ENCODE data around the gene PHYKPL. TPM values are rescaled to one million over a fixed set of nuclear protein-coding genes. Genes with fewer than 3 reads are reported as not detected.

Gene PHYKPL
- total RNA-seq, 2 donors from 2014 or later: 78.3 to 94.8 TPM

DNA sequence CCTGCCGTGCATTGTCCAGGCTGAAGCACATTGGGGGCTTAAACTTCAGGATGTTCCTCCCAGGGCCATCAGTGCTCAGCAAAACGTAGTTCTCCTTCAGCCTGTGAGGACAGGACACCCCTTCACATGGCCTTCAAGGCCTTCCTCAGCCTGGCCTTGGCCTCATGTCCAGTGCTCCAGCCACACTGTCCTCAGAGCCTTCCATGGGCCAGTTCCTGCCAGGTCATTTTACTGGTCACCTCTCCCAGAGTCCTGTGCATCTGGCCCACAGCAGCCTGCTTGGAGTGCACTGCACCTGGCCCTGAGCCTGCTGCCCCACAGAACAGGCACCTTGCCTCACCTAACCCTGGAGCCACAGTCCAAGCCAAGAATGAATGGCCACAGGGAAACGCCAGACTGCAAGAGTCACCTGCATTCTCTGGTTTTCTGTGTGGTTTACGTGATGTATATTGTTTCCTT is 19.6 kb downstream of the PHYKPL start:
- Histone ChIP-seq H3K27ac (no peak overlapping the region), H3K4me1 (ENCODE audit: control insufficient read depth in 1 of 2, low read depth in 2 of 2) (no peaks in the 10 kb centered on the region), H3K4me3 (no peak overlapping the region), H3K27me3 (replicated peaks; ENCODE audit: insufficient read depth) (no peaks in the 10 kb centered on the region), H3K36me3 (peaks cover 73% of the 10 kb centered on the region), H3K9me3 (no peaks in the 10 kb centered on the region)
- ATAC-seq (ENCODE audit: insufficient number of reproducible peaks, low FRiP score, low read depth): no peak
- no peak for TF ChIP-seq CTCF (IDR thresholded peaks at IDR 0.05)
- no peak for DNase-seq (ENCODE audit: low spot score)

- no peak for DNase-seq (ENCODE audit: low spot score)
- Histone ChIP-seq H3K4me3 (no peak overlapping the region), H3K9me3 (no peaks in the 10 kb centered on the region), H3K36me3 (peaks cover 73% of the 10 kb centered on the region), H3K27me3 (replicated peaks; ENCODE audit: insufficient read depth) (no peaks in the 10 kb centered on the region), H3K27ac (no peak overlapping the region), H3K4me1 (ENCODE audit: control insufficient read depth in 1 of 2, low read depth in 2 of 2) (peaks cover 0 to 5% of the 10 kb centered on the region in 2 donors)
- ATAC-seq (ENCODE audit: insufficient number of reproducible peaks, low FRiP score, low read depth): no peak
- no peak for TF ChIP-seq CTCF (IDR thresholded peaks at IDR 0.05)
These were observed 20.2 kb downstream of the PHYKPL start for GRCh38 chr5:178212241-178213002.

DNA sequence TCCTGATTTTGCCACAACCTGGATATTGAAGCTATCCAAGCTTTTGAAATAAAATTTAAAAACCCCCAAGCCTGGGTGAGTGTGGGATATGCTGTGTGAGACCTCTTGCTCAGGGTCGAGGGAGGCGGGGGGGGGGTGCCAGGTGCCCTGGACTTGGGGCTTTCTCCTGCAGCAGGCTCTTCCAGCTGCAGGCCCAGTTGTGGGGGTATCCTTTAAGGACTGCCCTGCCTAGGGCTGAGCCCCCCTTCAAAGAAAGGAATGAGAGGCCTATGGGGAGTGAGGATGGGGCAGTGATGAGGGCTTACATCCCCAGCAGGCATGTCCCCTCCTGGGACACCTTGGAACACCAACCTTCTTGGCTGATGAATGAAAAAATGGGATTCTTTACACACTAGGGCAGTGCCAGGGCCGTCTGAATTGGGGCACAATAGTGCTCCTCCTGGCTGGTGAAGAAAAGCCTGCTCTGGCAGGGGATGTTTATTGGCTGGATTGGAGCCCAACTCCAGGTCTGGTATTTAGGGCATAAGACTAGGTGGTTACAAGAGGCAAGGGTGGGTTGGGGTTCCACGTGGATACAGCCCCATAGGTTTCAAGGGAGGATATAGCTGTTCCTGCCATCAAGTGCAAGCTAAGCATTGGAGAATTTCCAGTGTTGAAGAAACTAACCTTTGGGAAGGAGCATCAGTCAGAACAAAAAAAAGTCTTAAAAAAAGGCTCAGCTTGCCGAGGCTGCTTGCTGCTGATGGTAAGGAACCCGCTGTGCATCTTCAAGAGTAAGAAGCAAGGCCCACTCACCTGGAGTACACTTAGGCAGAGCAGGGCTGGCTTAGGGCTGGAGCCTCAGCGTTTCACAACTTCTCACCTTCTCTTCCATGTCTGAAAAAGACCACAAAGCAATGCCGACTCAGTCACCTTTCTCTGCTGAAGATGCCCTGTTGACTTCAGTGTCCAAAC is 21.2 kb downstream of the PHYKPL start:
- no peak for ATAC-seq (ENCODE audit: insufficient number of reproducible peaks, low FRiP score, low read depth)
- no peak overlapping the region for H3K4me3 ChIP-seq
- peaks cover 73% of the 10 kb centered on the region for H3K36me3 ChIP-seq
- no peak overlapping the region for H3K27ac ChIP-seq
- H3K9me3 ChIP-seq: no peaks in the 10 kb centered on the region
- no peaks in the 10 kb centered on the region for H3K27me3 ChIP-seq (replicated peaks; ENCODE audit: insufficient read depth)
- no peak for TF ChIP-seq CTCF (IDR thresholded peaks at IDR 0.05)
- peaks cover 4 to 16% of the 10 kb centered on the region in 2 donors for H3K4me1 ChIP-seq (ENCODE audit: control insufficient read depth in 1 of 2, low read depth in 2 of 2)
- DNase-seq (ENCODE audit: low spot score): no peak

DNA sequence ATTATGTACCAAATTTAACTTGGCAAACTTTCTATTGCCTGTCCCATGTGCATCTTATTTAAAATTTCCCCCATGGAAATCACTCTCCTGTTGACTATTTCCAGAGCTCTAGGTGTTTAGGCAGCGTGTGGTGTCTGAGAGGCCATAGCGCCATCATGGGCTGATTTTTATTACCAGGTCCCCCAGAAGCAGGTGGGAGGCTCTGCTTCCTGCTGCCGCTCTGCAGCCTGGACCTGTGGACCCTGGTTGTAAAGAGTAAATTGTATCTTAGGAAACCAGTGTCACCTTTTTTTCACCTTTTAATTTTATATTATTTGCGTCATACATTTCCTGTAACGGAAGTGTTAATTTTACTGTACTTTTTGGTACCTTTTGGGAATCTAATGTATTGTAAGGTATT is 21.9 kb downstream of the PHYKPL start:
- no peak for TF ChIP-seq CTCF (IDR thresholded peaks at IDR 0.05)
- DNase-seq (ENCODE audit: low spot score): no peak
- peaks cover 68% of the 10 kb centered on the region for H3K36me3 ChIP-seq
- H3K4me3 ChIP-seq: no peak overlapping the region
- H3K9me3 ChIP-seq: no peaks in the 10 kb centered on the region
- no peak overlapping the region for H3K27ac ChIP-seq
- no peaks in the 10 kb centered on the region for H3K27me3 ChIP-seq (replicated peaks; ENCODE audit: insufficient read depth)
- H3K4me1 ChIP-seq (ENCODE audit: control insufficient read depth in 1 of 2, low read depth in 2 of 2): peaks cover 10 to 23% of the 10 kb centered on the region in 2 donors
- no peak for ATAC-seq (ENCODE audit: insufficient number of reproducible peaks, low FRiP score, low read depth)

- Histone ChIP-seq H3K4me3 (no peak overlapping the region), H3K27ac (no peak overlapping the region), H3K4me1 (ENCODE audit: control insufficient read depth in 1 of 2, low read depth in 2 of 2) (peaks cover 10 to 25% of the 10 kb centered on the region in 2 donors), H3K27me3 (replicated peaks; ENCODE audit: insufficient read depth) (no peaks in the 10 kb centered on the region), H3K9me3 (no peaks in the 10 kb centered on the region), H3K36me3 (peaks cover 63% of the 10 kb centered on the region)
- no peak for TF ChIP-seq CTCF (IDR thresholded peaks at IDR 0.05)
- DNase-seq (ENCODE audit: low spot score) (no peak), ATAC-seq (ENCODE audit: insufficient number of reproducible peaks, low FRiP score, low read depth) (no peak)
These were observed 22.5 kb downstream of the PHYKPL start for GRCh38 chr5:178210073-178210535.

Data from thoracic aorta (tissue), 2 donors.